ENCODE measurements around the gene HERC2.

HERC2 gene

DNA sequence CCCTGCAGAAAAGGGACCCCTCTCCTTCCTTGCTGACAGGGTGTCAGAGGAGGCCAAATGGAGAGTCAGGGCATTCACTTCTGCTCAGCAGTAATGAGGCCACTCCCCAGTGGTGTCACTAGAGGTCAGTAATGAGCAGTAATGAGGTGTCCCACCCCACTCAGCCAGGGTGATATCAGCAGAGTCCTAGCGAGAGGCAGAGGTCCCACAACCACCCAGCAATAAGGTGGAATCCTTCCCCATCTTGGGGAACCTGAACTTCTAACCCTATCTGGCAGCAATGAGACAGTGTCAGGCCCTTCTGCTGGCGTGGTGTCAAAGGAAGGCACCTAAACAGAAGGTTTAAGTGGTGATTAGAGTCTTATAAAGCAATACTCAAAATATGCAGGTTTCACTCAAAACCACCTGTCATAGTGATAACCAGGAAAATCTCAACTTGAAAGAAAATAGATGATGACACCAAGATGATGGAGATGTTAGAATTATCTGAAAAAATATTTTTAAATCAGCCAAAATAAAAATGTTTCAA, 235.7 kb downstream of the HERC2 start:
- H3K4me2 ChIP-seq (ENCODE audit: low read depth, low read length, poor library complexity, severe bottlenecking): no peak overlapping the region
- no peaks in the 10 kb centered on the region for H3K9me3 ChIP-seq (ENCODE audit: insufficient read depth, low read length)
- TF ChIP-seq, protein P1, sequence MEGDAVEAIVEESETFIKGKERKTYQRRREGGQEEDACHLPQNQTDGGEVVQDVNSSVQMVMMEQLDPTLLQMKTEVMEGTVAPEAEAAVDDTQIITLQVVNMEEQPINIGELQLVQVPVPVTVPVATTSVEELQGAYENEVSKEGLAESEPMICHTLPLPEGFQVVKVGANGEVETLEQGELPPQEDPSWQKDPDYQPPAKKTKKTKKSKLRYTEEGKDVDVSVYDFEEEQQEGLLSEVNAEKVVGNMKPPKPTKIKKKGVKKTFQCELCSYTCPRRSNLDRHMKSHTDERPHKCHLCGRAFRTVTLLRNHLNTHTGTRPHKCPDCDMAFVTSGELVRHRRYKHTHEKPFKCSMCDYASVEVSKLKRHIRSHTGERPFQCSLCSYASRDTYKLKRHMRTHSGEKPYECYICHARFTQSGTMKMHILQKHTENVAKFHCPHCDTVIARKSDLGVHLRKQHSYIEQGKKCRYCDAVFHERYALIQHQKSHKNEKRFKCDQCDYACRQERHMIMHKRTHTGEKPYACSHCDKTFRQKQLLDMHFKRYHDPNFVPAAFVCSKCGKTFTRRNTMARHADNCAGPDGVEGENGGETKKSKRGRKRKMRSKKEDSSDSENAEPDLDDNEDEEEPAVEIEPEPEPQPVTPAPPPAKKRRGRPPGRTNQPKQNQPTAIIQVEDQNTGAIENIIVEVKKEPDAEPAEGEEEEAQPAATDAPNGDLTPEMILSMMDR (IDR thresholded peaks at IDR 0.05; ENCODE audit: insufficient read depth, low read length, poor library complexity, severe bottlenecking): peak; percentile 65
- TF ChIP-seq EZH2phosphoT487 (conservative IDR thresholded peaks at IDR 0.05; ENCODE audit: low read length): no peak

DNA sequence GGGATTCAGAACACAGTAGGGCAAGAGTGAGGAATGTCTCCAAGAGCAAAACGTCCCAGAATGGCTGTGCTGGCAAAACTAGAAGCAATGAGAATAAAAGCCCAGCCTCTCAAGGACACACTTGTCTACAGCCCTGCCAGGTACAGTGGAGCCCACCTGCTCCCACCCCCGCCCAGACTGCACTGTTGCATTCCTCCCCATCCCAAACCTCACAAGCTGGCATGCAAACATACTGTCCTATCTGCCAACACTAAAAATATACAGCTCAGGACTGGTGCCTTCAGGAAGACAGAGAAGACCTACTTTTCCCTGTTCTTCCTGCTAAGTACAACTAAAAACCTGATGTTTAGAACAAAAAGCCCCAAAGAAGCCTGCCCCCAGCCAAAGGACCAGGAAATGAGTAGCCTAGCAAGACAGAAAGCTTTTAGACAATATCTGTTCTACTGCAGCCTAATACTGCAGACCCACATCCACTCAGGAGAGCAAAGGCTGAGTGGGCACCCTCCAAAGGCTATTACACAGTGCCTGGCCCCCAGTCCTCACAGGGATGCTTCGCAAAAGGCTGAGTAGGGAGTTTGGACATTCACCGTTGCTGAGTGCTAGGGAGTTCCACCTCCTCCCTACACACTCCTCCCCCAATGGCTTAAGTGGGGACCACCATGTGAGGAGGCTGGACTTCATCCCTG, 236.3 kb downstream of the HERC2 start:
- H3K9me3 ChIP-seq (ENCODE audit: insufficient read depth, low read length): no peaks in the 10 kb centered on the region
- no peaks in the 10 kb centered on the region for H3K27me3 ChIP-seq (ENCODE audit: low read length)
- H3K79me2 ChIP-seq (ENCODE audit: insufficient read depth, low read length): no peaks in the 10 kb centered on the region
- no peaks in the 10 kb centered on the region for H3F3A ChIP-seq (ENCODE audit: insufficient read depth)
- no peak overlapping the region for H3K4me2 ChIP-seq (ENCODE audit: low read depth, low read length, poor library complexity, severe bottlenecking)
- TF ChIP-seq, protein P1 (IDR thresholded peaks at IDR 0.05; ENCODE audit: insufficient read depth, low read length, poor library complexity, severe bottlenecking): no peak
- no peak for TF ChIP-seq EZH2phosphoT487 (conservative IDR thresholded peaks at IDR 0.05; ENCODE audit: low read length)
- no peak overlapping the region for H3K9ac ChIP-seq (ENCODE audit: low read length)
- H3K4me3 ChIP-seq (ENCODE audit: insufficient read depth, low read length, poor library complexity, severe bottlenecking): no peak overlapping the region
- no peak overlapping the region for H3K27ac ChIP-seq (ENCODE audit: low read depth, low read length)
- H3K36me3 ChIP-seq (ENCODE audit: low read length): no peaks in the 10 kb centered on the region
- H4K20me1 ChIP-seq (ENCODE audit: low read depth, low read length): no peaks in the 10 kb centered on the region
- no peak overlapping the region for H2AFZ ChIP-seq (ENCODE audit: low read depth, low read length, severe bottlenecking)
- no peaks in the 10 kb centered on the region for H3K9me2 ChIP-seq (replicated peaks; ENCODE audit: insufficient read depth, low read length)

More for the DNA sequence above, 235.7 kb downstream of the HERC2 start:
- no peaks in the 10 kb centered on the region for H3K36me3 ChIP-seq (ENCODE audit: low read length)
- H2AFZ ChIP-seq (ENCODE audit: low read depth, low read length, severe bottlenecking): no peak overlapping the region
- no peaks in the 10 kb centered on the region for H3K79me2 ChIP-seq (ENCODE audit: insufficient read depth, low read length)
- H3K9ac ChIP-seq (ENCODE audit: low read length): no peak overlapping the region
- H3K27ac ChIP-seq (ENCODE audit: low read depth, low read length): no peak overlapping the region
- H3K27me3 ChIP-seq (ENCODE audit: low read length): no peaks in the 10 kb centered on the region
- no peaks in the 10 kb centered on the region for H4K20me1 ChIP-seq (ENCODE audit: low read depth, low read length)
- no peak overlapping the region for H3K4me3 ChIP-seq (ENCODE audit: insufficient read depth, low read length, poor library complexity, severe bottlenecking)
- H3K9me2 ChIP-seq (replicated peaks; ENCODE audit: insufficient read depth, low read length): no peaks in the 10 kb centered on the region
- no peaks in the 10 kb centered on the region for H3F3A ChIP-seq (ENCODE audit: insufficient read depth)

DNA sequence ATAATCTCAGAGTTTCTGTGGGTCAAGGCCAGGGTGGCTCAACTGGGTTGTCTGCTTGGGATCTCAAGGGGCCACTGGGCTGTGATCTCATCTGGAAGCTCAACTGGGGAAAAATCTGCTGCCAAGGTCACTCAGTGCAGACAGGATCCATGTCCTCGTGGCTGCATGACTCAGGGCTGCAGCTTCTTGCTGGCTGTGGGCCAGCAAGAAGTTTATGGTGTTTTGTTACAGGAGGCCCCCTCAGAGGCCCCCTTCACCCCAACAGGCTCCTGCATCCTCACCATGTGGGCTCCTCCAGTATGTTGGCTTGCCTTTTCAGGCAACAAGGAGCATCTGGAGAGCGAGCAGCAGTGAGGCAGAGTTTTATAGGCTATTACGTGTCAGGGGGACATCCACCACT, 237.4 kb downstream of the HERC2 start:
- no peak for TF ChIP-seq EZH2phosphoT487 (conservative IDR thresholded peaks at IDR 0.05; ENCODE audit: low read length)
- TF ChIP-seq, protein P1 (IDR thresholded peaks at IDR 0.05; ENCODE audit: insufficient read depth, low read length, poor library complexity, severe bottlenecking): no peak
- no peaks in the 10 kb centered on the region for H3K9me2 ChIP-seq (replicated peaks; ENCODE audit: insufficient read depth, low read length)
- H3F3A ChIP-seq (ENCODE audit: insufficient read depth): no peaks in the 10 kb centered on the region
- H3K27ac ChIP-seq (ENCODE audit: low read depth, low read length): no peak overlapping the region
- no peaks in the 10 kb centered on the region for H3K9me3 ChIP-seq (ENCODE audit: insufficient read depth, low read length)
- no peaks in the 10 kb centered on the region for H3K79me2 ChIP-seq (ENCODE audit: insufficient read depth, low read length)
- no peaks in the 10 kb centered on the region for H3K27me3 ChIP-seq (ENCODE audit: low read length)
- no peaks in the 10 kb centered on the region for H3K36me3 ChIP-seq (ENCODE audit: low read length)
- no peaks in the 10 kb centered on the region for H4K20me1 ChIP-seq (ENCODE audit: low read depth, low read length)
- H2AFZ ChIP-seq (ENCODE audit: low read depth, low read length, severe bottlenecking): no peak overlapping the region
- H3K9ac ChIP-seq (ENCODE audit: low read length): no peak overlapping the region
- no peak overlapping the region for H3K4me2 ChIP-seq (ENCODE audit: low read depth, low read length, poor library complexity, severe bottlenecking)
- no peak overlapping the region for H3K4me3 ChIP-seq (ENCODE audit: insufficient read depth, low read length, poor library complexity, severe bottlenecking)
